Measurements from ENCODE around the gene CCSER2.

- TF ChIP-seq SP1 (IDR thresholded peaks at IDR 0.05) (no peak), TARDBP (IDR thresholded peaks at IDR 0.05) (no peak), LEF1 (IDR thresholded peaks at IDR 0.05; ENCODE audit: borderline replicate concordance) (no peak), ZNF384 (IDR thresholded peaks at IDR 0.05) (no peak), FOXM1 (IDR thresholded peaks at IDR 0.05; ENCODE audit: borderline replicate concordance) (no peak), CTBP1 (IDR thresholded peaks at IDR 0.05; ENCODE audit: borderline replicate concordance) (no peak), ELF4 (IDR thresholded peaks at IDR 0.05) (no peak), FOXA1 (IDR thresholded peaks at IDR 0.05) (no peak), PKNOX1 (IDR thresholded peaks at IDR 0.05) (no peak), BHLHE40 (IDR thresholded peaks at IDR 0.05; ENCODE audit: borderline replicate concordance) (no peak), FOXK2 (IDR thresholded peaks at IDR 0.05) (no peak), NFRKB (IDR thresholded peaks at IDR 0.05) (no peak)
Measured at GRCh38 chr10:84562592-84562991, 234.2 kb downstream of the CCSER2 start.
